BE2C (cell line): ENCODE measurements around the gene SKI.

ENCODE experiments used
- DNase-seq: peaks from one replicate; pipeline ENCODE4 v3.0.0-alpha.2; 2020
- H3K27me3 ChIP-seq: fragments of 250-450 bp; sonication (Bioruptor Pico); 2 replicates; pipeline ENCODE4 v1.5.1; 2020; ENCODE audit warnings: mild to moderate bottlenecking
- H3K36me3 ChIP-seq: fragments of 250-450 bp; sonication (Bioruptor Pico); 2 replicates; pipeline ENCODE4 v1.5.1; 2020; ENCODE audit warnings: mild to moderate bottlenecking
- H3K4me1 ChIP-seq: fragments of 250-450 bp; sonication (Bioruptor Pico); 2 replicates; pipeline ENCODE4 v1.5.1; 2020
- H3K4me3 ChIP-seq: 2 replicates; pipeline ENCODE4 v1.5.1; 2011; ENCODE audit warnings: low read depth, low read length
- H3K9me3 ChIP-seq: fragments of 250-450 bp; sonication (Bioruptor Pico); 2 replicates; pipeline ENCODE4 v1.5.1; 2020
- CTCF ChIP-seq: IDR thresholded peaks from 2 replicates; pipeline ENCODE4 v1.5.1; 2012; ENCODE audit warnings: mild to moderate bottlenecking, low read depth, low read length

The SKI gene

GRCh38 chr1:2250721-2251281, 22.7 kb downstream of the SKI start:
- TF ChIP-seq CTCF: no peak
- Histone ChIP-seq H3K27me3 (no peaks in the 10 kb centered on the region), H3K36me3 (0 out of 2 replicates have a peak, but pooled peaks cover 3% of the 10 kb centered on the region), H3K9me3 (no peaks in the 10 kb centered on the region), H3K4me1 (no peaks in the 10 kb centered on the region), H3K4me3 (no peak overlapping the region)
- DNase-seq: no peak

- TF ChIP-seq CTCF: no peak
- no peaks in the 10 kb centered on the region for H3K4me1 ChIP-seq
- H3K36me3 ChIP-seq: 0 out of 2 replicates have a peak, but pooled peaks cover 3% of the 10 kb centered on the region
- H3K9me3 ChIP-seq: no peaks in the 10 kb centered on the region
- DNase-seq: no peak
- no peaks in the 10 kb centered on the region for H3K27me3 ChIP-seq
- H3K4me3 ChIP-seq: no peak overlapping the region
Observed at GRCh38 chr1:2251363-2251762, 23.2 kb downstream of the SKI start.

GRCh38 chr1:2251786-2252185, 23.7 kb downstream of the SKI start:
- no peak for TF ChIP-seq CTCF
- no peak for DNase-seq

GRCh38 chr1:2252423-2252822, 24.3 kb downstream of the SKI start:
- Histone ChIP-seq H3K9me3 (no peaks in the 10 kb centered on the region), H3K36me3 (0 out of 2 replicates have a peak, but pooled peaks cover 3% of the 10 kb centered on the region)
- no peak for TF ChIP-seq CTCF

More at GRCh38 chr1:2251786-2252185, 23.7 kb downstream of the SKI start:
- no peaks in the 10 kb centered on the region for H3K4me1 ChIP-seq
- H3K9me3 ChIP-seq: no peaks in the 10 kb centered on the region
- H3K4me3 ChIP-seq: no peak overlapping the region
- H3K27me3 ChIP-seq: no peaks in the 10 kb centered on the region
- H3K36me3 ChIP-seq: 0 out of 2 replicates have a peak, but pooled peaks cover 3% of the 10 kb centered on the region

GRCh38 chr1:2253036-2253796, 25.1 kb downstream of the SKI start:
- H3K36me3 ChIP-seq: 0 out of 2 replicates have a peak, but pooled peaks cover 3% of the 10 kb centered on the region
- no peaks in the 10 kb centered on the region for H3K9me3 ChIP-seq
- no peak for TF ChIP-seq CTCF
- H3K27me3 ChIP-seq: no peaks in the 10 kb centered on the region
- H3K4me3 ChIP-seq: no peak overlapping the region
- no peak for DNase-seq
- H3K4me1 ChIP-seq: no peaks in the 10 kb centered on the region

More at GRCh38 chr1:2252423-2252822, 24.3 kb downstream of the SKI start:
- H3K27me3 ChIP-seq: no peaks in the 10 kb centered on the region
- H3K4me3 ChIP-seq: no peak overlapping the region
- no peaks in the 10 kb centered on the region for H3K4me1 ChIP-seq
- DNase-seq: no peak
